LNCaP clone FGC (cell line): ENCODE results near the gene SRMS.
"Not testable (repeated sequence)": the region's sequence is repeated elsewhere in the genome, so short reads cannot be mapped to it uniquely, and the experiment has no call there.

ENCODE experiments used
- DNase-seq: peaks from one replicate; pipeline ENCODE4 v3.0.0-alpha.2; 2011; ENCODE audit warnings: low read depth
- H3K4me3 ChIP-seq: 2 replicates; pipeline ENCODE4 v1.5.1; 2011; ENCODE audit warnings: mild to moderate bottlenecking, low read depth, low read length, control low read depth
- TF ChIP-seq, protein P1 (sequence below): IDR thresholded peaks from 2 replicates; pipeline ENCODE4 v1.5.1; 2012; ENCODE audit warnings: mild to moderate bottlenecking; ENCODE audit not compliant: control insufficient read depth, insufficient read depth; ENCODE audit errors: extremely low read depth

SRMS gene

DNA sequence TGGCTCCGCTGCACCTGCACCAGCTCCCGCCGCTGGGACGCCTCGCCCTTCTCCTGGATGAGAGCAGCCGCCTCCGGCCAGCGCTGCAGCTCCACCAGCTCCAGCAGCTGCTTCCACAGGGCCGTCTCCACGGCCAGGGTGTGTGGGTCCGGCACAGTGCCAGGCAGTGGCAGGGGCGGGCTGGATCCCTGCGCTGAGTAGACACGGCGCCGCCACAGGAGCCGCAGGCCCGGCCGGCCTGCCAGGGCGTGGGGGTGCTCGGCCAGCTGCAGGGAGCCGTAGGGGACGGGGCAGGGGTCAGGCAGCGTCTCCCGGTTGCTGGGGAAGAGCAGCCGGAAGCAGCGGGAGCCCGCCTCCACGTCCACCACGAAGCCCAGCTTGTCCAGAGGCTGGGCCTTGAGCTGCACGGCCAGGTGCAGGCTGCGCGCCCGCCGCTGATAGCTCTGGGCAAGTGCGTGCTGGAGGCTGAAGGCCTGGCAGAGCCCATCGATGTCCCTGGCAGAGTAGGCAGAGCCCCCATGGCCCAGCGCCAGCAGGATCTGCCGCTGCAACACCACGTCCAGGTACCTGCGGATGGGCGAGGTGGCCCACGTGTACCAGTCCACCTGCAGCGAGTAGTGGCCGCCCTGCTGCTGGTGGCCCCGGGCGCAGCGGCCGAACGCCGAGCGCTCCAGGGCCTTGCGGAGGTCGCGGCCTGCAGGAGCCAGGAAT is 15.8 kb upstream of the SRMS start:
- H3K4me3 ChIP-seq: no peak overlapping the region
- TF ChIP-seq, protein P1, sequence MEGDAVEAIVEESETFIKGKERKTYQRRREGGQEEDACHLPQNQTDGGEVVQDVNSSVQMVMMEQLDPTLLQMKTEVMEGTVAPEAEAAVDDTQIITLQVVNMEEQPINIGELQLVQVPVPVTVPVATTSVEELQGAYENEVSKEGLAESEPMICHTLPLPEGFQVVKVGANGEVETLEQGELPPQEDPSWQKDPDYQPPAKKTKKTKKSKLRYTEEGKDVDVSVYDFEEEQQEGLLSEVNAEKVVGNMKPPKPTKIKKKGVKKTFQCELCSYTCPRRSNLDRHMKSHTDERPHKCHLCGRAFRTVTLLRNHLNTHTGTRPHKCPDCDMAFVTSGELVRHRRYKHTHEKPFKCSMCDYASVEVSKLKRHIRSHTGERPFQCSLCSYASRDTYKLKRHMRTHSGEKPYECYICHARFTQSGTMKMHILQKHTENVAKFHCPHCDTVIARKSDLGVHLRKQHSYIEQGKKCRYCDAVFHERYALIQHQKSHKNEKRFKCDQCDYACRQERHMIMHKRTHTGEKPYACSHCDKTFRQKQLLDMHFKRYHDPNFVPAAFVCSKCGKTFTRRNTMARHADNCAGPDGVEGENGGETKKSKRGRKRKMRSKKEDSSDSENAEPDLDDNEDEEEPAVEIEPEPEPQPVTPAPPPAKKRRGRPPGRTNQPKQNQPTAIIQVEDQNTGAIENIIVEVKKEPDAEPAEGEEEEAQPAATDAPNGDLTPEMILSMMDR: no peak
- no peak for DNase-seq

DNA sequence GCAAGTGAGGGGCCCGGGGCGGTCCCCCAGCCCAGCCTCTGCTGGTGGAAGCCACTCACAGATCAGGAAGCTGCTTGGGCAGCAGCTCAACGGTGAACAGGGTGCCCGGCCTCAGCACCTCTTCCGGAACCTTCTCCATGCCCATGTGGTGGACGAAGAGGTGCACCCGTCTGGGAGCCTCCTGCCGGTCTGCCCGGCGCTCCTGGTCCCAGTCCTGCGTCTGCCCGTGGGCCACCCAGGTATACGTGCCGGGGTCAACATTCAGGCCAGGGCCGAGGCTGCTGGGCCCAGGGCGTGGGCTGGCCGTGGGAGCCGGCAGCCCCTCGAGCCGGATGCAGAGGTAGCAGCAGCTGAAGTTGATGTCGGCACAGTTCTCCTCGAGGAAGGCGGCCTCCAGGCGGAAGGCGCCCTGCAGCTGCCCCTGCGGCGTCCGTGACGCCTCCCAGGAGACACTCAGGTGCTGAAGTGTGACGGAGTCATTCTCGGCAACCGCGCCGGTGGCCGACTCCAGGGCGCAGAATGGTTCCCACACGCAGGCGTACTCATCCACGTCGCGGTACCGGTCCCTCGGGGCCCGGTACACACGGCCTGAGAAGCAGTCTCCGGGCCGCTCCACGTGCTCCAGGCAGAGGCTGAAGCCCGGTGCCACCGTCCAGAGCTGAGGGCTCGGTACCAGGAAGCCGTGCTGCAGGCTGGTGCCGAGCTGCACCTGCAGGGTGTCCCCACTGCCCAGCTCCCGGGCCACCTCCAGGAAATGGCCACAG is 15.1 kb upstream of the SRMS start:
- TF ChIP-seq, protein P1: no peak
- H3K4me3 ChIP-seq: no peak overlapping the region
- DNase-seq: no peak

DNA sequence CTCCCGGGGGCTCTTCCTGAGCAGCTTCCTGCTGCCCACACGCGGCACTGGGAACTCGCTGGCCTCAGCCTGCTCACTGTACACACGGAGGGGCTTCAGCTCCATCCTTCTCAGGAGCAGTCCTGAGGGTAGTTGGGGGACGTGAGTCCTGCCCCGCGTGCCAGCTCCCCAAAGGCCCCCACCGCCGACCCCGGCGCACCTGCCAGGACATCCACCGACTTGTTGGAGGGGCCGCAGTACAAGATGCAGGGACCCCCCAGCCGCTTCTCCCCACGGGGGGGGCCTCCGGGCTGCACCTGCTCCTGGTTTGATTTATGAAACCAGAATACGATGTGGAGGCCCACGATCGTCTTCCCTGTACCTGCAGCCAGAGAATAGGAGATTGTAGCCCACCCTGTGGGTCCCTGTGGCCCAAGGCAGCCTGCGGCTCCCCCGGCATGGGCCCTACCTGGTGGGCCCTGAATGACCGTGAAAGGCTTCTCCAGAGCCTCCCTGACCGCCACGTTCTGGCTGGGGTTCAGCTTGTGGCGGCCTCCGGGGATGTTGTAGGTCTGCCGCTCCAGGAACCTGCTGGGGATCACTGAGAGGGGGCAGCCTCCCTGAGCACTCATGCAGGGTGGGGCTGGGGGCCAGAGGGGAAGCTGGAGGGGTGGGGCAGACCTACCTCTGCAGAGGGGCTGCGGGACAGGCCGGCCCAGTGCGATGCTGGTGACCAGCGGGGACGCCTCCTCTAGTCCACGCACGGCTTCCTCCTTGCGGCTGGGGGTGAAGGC is 14.3 kb upstream of the SRMS start:
- DNase-seq: no peak
- TF ChIP-seq, protein P1: no peak
- no peak overlapping the region for H3K4me3 ChIP-seq

DNA sequence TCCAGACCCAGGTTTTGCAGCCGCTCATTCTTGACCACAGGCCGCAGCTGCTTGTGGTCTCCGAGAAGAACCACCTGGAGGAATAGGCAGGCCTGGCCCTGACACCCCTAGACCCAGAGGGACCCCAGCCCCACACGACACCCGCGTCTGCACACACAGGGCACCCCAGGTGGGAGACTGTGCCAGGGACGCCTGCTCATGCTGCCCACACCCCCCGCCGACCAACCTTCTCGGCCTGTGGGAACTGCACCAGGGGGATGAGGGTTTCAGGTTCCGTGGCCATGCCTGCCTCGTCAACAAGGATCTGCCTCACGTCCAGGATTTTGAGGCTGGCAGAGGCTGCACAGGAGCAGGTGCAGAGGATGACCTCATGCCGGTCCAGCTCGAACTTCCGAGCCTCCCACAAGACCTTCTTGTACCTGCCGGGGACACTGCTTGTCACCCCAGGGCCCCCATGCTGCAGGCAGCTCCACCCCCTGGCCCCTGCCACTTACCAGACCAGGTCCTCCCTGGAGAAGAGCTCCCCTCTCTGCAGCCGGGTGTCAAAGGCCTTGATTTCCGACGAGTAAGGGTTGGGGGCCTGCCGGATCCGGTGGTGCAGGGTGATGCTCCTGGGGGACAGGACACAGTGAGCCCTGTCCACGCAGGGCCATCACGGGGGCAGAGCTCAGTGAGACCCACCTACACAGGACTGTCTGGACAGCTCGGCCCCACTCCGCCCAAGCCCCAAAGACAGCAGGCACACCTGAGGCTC is 13.5 kb upstream of the SRMS start:
- H3K4me3 ChIP-seq: no peak overlapping the region
- DNase-seq: no peak

DNA sequence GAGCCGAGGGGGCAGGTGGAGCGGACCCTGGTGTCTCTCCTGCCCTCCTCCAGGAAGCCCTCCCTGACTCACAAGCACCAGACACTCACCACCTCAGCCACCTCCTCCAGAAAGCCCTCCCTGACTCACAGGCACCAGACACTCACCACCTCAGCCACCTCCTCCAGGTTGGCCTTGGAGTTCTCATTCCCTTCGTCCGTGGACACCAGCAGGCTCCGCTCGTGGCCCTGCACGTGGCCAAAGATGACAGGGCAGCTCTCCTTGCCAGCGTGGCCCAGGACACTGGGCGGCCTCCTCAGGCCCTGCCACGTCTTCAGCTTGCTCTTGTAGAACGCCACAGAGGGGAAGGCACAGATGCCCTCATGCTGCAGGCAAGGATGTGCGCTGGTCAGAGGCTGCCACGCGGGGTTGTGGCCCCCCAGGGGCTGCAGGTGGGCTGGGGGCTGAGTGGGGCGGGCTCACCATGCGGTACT is 12.8 kb upstream of the SRMS start:
- TF ChIP-seq, protein P1: no peak
- no peak for DNase-seq
- H3K4me3 ChIP-seq: no peak overlapping the region

More for the DNA sequence above, 13.5 kb upstream of the SRMS start:
- TF ChIP-seq, protein P1: no peak

DNA sequence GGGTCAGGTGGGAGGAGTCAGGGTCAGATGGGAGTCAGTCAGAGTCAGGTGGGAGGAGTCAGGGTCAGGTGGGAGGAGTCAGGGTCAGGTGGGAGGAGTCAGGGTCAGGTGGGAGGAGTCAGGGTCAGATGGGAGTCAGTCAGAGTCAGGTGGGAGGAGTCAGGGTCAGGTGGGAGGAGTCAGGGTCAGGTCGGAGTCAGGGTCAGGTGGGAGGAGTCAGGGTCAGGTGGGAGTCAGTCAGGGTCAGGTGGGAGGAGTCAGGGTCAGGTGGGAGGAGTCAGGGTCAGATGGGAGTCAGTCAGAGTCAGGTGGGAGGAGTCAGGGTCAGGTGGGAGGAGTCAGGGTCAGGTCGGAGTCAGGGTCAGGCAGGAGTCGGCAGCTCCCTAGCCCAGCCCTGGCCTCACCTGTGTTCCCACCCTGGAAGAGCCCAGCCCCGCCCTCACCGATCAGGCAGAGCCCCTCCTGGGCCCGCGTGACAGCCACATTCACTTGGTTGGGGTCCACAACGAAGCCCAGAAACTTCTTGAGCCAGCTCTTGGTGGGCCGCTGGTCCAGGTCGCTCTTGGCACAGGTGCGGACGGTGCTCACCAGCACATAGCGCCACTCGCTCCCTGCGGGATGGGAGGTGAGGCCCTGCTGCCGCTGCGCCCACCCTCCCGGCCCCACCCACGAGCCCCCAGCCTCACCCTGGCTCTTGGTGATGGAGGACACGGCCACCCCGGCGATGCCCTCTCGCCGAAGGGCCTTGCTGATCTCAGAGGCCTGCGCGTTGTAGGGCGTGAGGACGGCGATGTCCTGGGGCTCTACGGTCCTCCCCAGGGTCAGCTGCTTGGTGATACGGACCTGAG is 12.2 kb upstream of the SRMS start:
- DNase-seq, H3K4me3 ChIP-seq: not testable (repeated sequence)
